ENCODE results near the gene ANKRD10. TPM values are rescaled to one million over a fixed set of nuclear protein-coding genes. Genes with fewer than 3 reads are reported as not detected.

Gene ANKRD10
- total and polyA plus RNA-seq, 2 of the 8 experiments (the other 6 are each of a cell fraction or from before 2014, with no cell fraction given): 146 to 218 TPM

DNA sequence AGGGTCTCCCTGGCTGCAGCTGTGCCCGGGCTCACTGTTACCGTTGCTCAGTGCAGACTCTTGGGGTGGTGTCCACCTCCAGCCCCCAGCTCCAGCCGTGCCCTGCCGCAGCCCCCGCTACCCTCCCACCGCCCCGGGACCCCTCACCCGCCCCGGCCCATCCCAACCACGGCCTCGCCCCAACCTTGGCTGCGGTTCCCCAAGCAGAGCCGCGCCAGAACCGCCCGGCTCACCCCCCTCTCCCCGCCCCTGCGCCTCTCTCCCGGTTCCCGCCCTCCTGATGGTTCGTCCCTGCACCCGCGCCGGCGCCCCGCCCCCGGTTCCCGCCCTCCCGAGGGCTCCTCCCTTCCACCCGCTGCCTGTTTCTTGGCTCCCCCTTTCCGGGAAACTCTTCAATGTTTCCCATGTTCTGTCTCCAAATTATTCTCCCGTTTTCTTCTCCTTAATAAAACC, 40.3 kb downstream of the ANKRD10 start:
- Histone ChIP-seq H3K79me1 (ENCODE audit: low read depth, low read length) (no peaks in the 10 kb centered on the region; the same call in 1 of the 2 replicates), H3K36me3 (ENCODE audit: control insufficient read depth in 2 of 4, insufficient read depth in 4 of 4, low read length in 3 of 4) (0 out of 8 replicates have a peak, but pooled peaks cover 0 to 2% (median 0%) of the 10 kb centered on the region in 4 experiments), H3K14ac (ENCODE audit: insufficient read length) (peak overlapping the region; percentile 50), H2BK5ac (ENCODE audit: low read depth, low read length) (peak overlapping the region; percentile 86), H3K18ac (ENCODE audit: extremely low read depth, low read length) (peak overlapping the region; percentile 80), H3K4me3 (ENCODE audit: extremely low read depth in 1 of 4, insufficient read depth in 2 of 4, low read depth in 3 of 4, low read length in 4 of 4) (peak overlapping the region; percentile 35 to 57 (median 46)), H3K4me1 (replicated peaks in 1 of 4; ENCODE audit: control insufficient read depth in 3 of 4, insufficient read depth in 4 of 4, low read length in 3 of 4) (peaks cover 0 to 21% (median 11%) of the 10 kb centered on the region in 4 experiments; a peak in 5 of 7 replicates), H3K23me2 (ENCODE audit: low read depth, low read length) (peaks cover 10% of the 10 kb centered on the region), H3K79me2 (ENCODE audit: control insufficient read depth in 1 of 2, insufficient read depth in 2 of 2, low read length in 2 of 2) (peaks cover 0 to 6% of the 10 kb centered on the region in 2 experiments; a peak in 1 of 4 replicates), H2AK5ac (ENCODE audit: low read depth, low read length) (0 out of 2 replicates have a peak overlapping the region, but pooled peaks have one; percentile 92), H3K9ac (replicated peaks in 1 of 4; ENCODE audit: extremely low read depth in 1 of 4, low read depth in 3 of 4, low read length in 3 of 4) (peak overlapping the region in 1 of 4 experiments; percentile 69; a peak in 2 of 7 replicates), H3K56ac (replicated peaks; ENCODE audit: insufficient read length, low read depth, low read length) (no peak overlapping the region), H4K91ac (replicated peaks; ENCODE audit: insufficient read length, low read length) (peak overlapping the region; percentile 87), H3K27ac (ENCODE audit: low read depth, low read length) (no peak overlapping the region), H2BK15ac (ENCODE audit: low read length) (peak overlapping the region; percentile 62; the same call in 1 of the 2 replicates), H3K23ac (ENCODE audit: insufficient read length) (no peak overlapping the region), H2AFZ (ENCODE audit: low read length) (peak overlapping the region; percentile 98), H2BK120ac (replicated peaks; ENCODE audit: low read depth, low read length) (no peak overlapping the region), H2BK20ac (ENCODE audit: low read length) (no peak overlapping the region), H4K8ac (ENCODE audit: extremely low read depth, insufficient read depth, low read length) (no peak overlapping the region), H4K20me1 (replicated peaks in 1 of 2; ENCODE audit: control insufficient read depth in 1 of 2, insufficient read depth in 2 of 2, low read length in 2 of 2) (peaks cover 0 to 5% of the 10 kb centered on the region in 2 experiments), H3K27me3 (replicated peaks in 1 of 4; ENCODE audit: control insufficient read depth in 3 of 4, extremely low read depth in 1 of 4, insufficient read depth in 3 of 4, low read length in 3 of 4) (0 out of 7 replicates have a peak, but pooled peaks cover 0 to 5% (median under 1%) of the 10 kb centered on the region in 4 experiments), H3K9me3 (ENCODE audit: insufficient read depth in 2 of 2, low read depth in 1 of 2, low read length in 1 of 2) (peaks cover 0 to 5% of the 10 kb centered on the region in 2 experiments; a peak in 1 of 4 replicates), H3K4me2 (ENCODE audit: insufficient read depth in 1 of 2, low read depth in 2 of 2, low read length in 2 of 2) (peak overlapping the region; percentile 93 to 98), H3K4ac (replicated peaks; ENCODE audit: insufficient read length, low read depth, low read length) (no peak overlapping the region), H4K5ac (ENCODE audit: insufficient read length, low read depth, low read length) (peak overlapping the region; percentile 13), H2BK12ac (ENCODE audit: low read depth, low read length) (peak overlapping the region; percentile 97; the same call in 1 of the 2 replicates)
- no peak for FAIRE-seq
- TF ChIP-seq SAP30 (IDR thresholded peaks at IDR 0.05; ENCODE audit: insufficient read depth, insufficient replicate concordance, low read length) (no peak), SIX5 (IDR thresholded peaks at IDR 0.05; ENCODE audit: low read depth, low read length) (no peak), SUZ12 (IDR thresholded peaks at IDR 0.05; ENCODE audit: low read length) (no peak), GABPA (IDR thresholded peaks at IDR 0.05; ENCODE audit: borderline replicate concordance, insufficient read depth, low read length) (no peak), SRF (IDR thresholded peaks at IDR 0.05; ENCODE audit: low read depth, low read length) (no peak), USF2 (IDR thresholded peaks at IDR 0.05; ENCODE audit: low read length) (no peak), MAFK (IDR thresholded peaks at IDR 0.05; ENCODE audit: low read depth, low read length) (no peak), RFX5 (IDR thresholded peaks at IDR 0.05; ENCODE audit: borderline replicate concordance, low read depth, low read length) (no peak), TBP (IDR thresholded peaks at IDR 0.05; ENCODE audit: low read depth, low read length) (no peak), ZNF274 (IDR thresholded peaks at IDR 0.05; ENCODE audit: borderline replicate concordance, extremely low read depth, low read length) (no peak)
- CTCF ChIA-PET (ENCODE audit: partially characterized antibody): interaction anchor here (0.8 to 3.1 kb wide), 3 partner anchors 10 to 230 kb away, joined by 3 to 14 read pairs (median 3); no protein-coding TSS in a partner anchor
- POLR2A ChIA-PET (ENCODE audit: partially characterized antibody): interaction anchor here (1.6 to 2.7 kb wide), 2 partner anchors 9 to 11 kb away, joined by 7 to 16 read pairs; no protein-coding TSS in a partner anchor
- DNase-seq (ENCODE audit: low read depth in 1 of 2, low spot score in 2 of 2): peak in 1 of 2 experiments; percentile 93
- 7% methylated on average over 2 of the region's 32 CpGs; no CpG with 5 or more reads in 1 of the 2 experiments for WGBS, 2 experiments (ENCODE audit: extremely low coverage in 1 of 2, insufficient coverage in 1 of 2, insufficient read length in 1 of 2, insufficient replicate concordance in 2 of 2, low coverage in 1 of 2, low lambda C conversion rate in 2 of 2, missing lambda C conversion rate in 1 of 2)

All from H1 (cell line).